HUES64 (cell line): Measurements from ENCODE around the gene DGKD.

ENCODE experiments used
- H3K27ac ChIP-seq: 2 replicates; pipeline ENCODE4 v1.7.0; 2013; ENCODE audit warnings: low read depth, low read length, inconsistent platforms
- H3K27me3 ChIP-seq: 2 replicates; pipeline ENCODE4 v1.6.1; 2013; ENCODE audit warnings: mild to moderate bottlenecking, low read length; ENCODE audit not compliant: insufficient read depth
- H3K36me3 ChIP-seq: 2 replicates; pipeline ENCODE4 v1.6.1; 2013; ENCODE audit warnings: mild to moderate bottlenecking, low read length; ENCODE audit not compliant: insufficient read depth
- H3K4me1 ChIP-seq: 2 replicates; pipeline ENCODE4 v1.6.1; 2013; ENCODE audit warnings: mild to moderate bottlenecking, low read length, moderate library complexity; ENCODE audit not compliant: insufficient read depth
- H3K4me3 ChIP-seq: 2 replicates; pipeline ENCODE4 v1.5.1; 2013; ENCODE audit warnings: mild to moderate bottlenecking, low read length, moderate library complexity
- H3K9ac ChIP-seq: 2 replicates; pipeline ENCODE4 v1.6.1; 2013; ENCODE audit warnings: mild to moderate bottlenecking, low read depth, low read length
- H3K9me3 ChIP-seq: 2 replicates; pipeline ENCODE4 v1.6.1; 2013; ENCODE audit warnings: low read depth, low read length; ENCODE audit not compliant: insufficient read depth
- WGBS: fragments of 150-250, 120-280 bp; methylation state at CpG from one replicate; pipeline ENCODE4 v1.1.7; 2013; ENCODE audit warnings: missing lambda C conversion rate; 5-methylcytosine and 5-hydroxymethylcytosine counted together

The DGKD gene

DNA sequence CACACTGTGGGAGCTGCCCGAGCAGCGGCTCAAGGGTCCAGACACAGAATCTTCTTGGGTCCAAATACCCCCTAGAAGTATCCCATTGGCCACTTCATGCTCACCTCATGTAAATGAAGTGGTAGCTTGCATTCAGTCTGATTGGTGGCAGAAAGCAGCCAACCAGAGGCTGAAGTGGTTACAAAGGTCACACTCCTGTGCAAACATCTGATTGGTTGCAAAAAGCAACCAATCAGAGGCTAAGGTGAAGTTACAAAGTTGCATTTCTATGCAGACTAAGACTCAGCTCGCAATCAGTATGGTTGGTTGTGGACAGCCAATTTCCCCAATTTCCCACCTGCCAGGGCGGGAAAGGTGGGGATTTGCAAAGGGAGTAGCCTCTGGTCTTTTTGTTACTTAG lies 94.3 kb downstream of the DGKD start:
- Histone ChIP-seq H3K36me3 (peaks cover 39% of the 10 kb centered on the region), H3K27ac (no peak overlapping the region), H3K27me3 (no peaks in the 10 kb centered on the region), H3K4me1 (0 out of 2 replicates have a peak, but pooled peaks cover 2% of the 10 kb centered on the region), H3K9ac (no peak overlapping the region), H3K9me3 (no peaks in the 10 kb centered on the region), H3K4me3 (no peak overlapping the region)
- 85% methylated on average over 4 of the region's 4 CpGs for WGBS

DNA sequence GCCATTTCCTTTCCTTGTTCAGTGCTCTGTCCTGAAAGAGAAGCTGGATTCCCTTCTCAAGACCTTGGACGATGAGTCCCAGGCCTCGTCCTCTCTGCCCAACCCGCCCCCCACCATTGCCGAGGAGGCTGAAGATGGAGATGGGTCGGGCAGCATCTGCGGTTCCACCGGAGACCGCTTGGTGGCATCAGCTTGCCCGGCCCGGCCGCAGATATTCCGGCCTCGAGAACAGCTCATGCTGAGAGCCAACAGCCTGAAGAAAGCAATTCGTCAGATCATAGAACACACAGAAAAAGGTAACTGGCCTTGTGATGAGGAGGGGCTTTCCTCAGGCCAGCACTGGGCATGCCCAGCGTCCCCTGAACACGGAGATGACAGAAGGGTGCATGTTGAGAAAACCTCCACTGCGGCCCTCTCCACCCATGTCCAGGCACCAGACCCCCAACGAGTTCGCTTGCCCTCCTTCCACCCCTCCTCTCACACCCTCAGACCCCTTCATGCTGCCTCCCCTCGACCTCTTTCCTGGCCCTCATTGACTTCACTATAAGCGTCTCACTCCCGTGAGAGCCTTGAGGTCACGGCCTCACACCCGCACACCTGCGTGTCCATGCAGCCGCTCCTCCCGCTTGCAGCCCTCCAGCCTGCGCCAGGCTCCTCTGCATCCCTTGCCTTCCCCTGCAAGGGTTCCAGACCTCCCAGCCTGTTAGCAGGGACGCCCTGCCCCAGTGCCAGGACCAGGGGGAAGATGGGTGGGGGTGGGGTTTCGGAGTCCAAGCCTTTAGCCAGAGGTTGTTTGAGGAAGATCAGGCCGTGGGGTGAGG lies 95.0 kb downstream of the DGKD start:
- Histone ChIP-seq H3K4me1 (0 out of 2 replicates have a peak, but pooled peaks cover 2% of the 10 kb centered on the region), H3K4me3 (no peak overlapping the region), H3K9ac (no peak overlapping the region), H3K27me3 (no peaks in the 10 kb centered on the region), H3K36me3 (peaks cover 43% of the 10 kb centered on the region), H3K27ac (no peak overlapping the region), H3K9me3 (no peaks in the 10 kb centered on the region)
- WGBS = 62% methylated on average over 31 of the region's 31 CpGs

DNA sequence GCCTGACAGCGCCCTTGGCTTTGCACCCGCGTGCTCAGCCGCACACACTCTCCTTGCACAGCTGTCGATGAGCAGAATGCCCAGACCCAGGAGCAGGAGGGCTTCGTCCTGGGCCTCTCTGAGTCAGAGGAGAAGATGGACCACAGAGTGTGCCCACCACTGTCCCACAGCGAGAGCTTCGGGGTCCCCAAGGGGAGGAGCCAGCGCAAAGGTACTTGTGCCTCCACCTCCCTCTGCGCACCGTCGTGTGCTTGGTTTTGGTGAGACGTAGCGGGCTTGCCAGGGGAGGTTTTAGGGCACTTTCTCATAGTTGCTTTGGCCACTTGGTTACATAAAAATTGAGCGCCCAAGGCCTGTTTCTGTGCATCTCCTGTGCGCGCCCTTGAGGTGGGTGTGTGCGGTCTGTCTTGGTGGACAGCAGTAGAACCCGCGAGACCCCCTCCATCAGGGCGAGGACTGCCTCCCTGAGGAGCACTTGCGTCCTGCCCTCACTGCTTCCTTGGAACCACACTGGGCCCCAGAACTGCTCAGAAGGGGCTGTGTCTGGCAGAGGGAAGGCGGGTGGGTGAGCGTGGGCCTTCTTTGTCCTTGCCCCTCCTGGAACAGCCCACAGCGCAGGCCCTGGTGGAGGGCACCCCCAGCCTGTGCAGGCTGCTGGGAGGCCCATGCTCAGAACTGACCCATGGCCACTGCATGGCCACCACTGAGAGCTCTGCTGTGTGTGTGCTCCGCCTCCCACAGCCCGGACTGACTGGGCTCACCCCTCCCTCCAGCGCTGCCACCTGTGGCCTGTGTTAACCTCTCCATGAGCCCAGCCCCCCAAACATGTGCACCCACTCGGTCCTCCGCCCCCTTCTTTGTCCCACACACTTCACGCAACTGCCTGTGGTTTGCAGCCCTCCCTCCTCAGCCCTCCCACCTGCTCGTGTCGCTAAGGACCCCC lies 95.9 kb downstream of the DGKD start:
- no peak overlapping the region for H3K4me3 ChIP-seq
- peaks cover 51% of the 10 kb centered on the region for H3K36me3 ChIP-seq
- no peaks in the 10 kb centered on the region for H3K27me3 ChIP-seq
- no peaks in the 10 kb centered on the region for H3K9me3 ChIP-seq
- WGBS = 94% methylated on average over 33 of the region's 33 CpGs
- H3K27ac ChIP-seq = no peak overlapping the region
- H3K4me1 ChIP-seq = 0 out of 2 replicates have a peak, but pooled peaks cover 2% of the 10 kb centered on the region
- no peak overlapping the region for H3K9ac ChIP-seq

DNA sequence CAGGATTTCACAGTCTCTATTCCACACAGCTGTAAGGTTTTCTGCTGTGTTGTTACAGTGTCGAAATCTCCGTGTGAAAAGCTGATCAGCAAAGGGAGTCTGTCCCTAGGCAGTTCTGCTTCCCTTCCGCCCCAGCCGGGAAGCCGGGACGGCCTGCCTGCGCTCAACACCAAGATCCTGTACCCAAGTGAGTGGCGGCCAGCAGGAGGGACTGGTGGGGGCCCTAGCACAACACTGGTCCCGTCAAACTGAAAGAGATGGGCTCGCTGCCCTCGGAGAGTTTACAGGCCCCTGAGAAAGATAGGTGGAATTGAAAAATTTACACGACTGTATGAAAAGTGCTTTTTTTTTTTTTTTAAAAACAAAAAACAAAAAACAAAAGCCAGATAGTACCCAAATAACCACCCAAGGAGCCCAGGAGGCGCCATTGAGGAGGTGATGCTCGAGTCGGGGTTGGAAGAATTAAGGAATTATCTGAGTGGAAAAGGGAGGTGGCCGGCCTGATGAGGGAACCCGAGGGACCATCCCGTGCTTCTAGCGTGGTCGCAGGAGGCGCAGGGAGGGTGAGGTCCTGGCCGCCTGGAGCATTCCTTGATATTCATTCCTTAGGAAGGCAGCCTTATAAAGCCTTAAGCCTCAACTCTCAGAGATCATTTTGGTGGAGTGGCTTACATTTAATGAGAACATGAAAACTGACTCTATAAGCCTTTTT lies 96.7 kb downstream of the DGKD start:
- H3K27ac ChIP-seq = no peak overlapping the region
- H3K27me3 ChIP-seq = no peaks in the 10 kb centered on the region
- 92% methylated on average over 21 of the region's 22 CpGs for WGBS
- H3K4me3 ChIP-seq = no peak overlapping the region
- peaks cover 55% of the 10 kb centered on the region for H3K36me3 ChIP-seq
- H3K9me3 ChIP-seq = no peaks in the 10 kb centered on the region
- no peak overlapping the region for H3K9ac ChIP-seq
- H3K4me1 ChIP-seq = 0 out of 2 replicates have a peak, but pooled peaks cover 2% of the 10 kb centered on the region

DNA sequence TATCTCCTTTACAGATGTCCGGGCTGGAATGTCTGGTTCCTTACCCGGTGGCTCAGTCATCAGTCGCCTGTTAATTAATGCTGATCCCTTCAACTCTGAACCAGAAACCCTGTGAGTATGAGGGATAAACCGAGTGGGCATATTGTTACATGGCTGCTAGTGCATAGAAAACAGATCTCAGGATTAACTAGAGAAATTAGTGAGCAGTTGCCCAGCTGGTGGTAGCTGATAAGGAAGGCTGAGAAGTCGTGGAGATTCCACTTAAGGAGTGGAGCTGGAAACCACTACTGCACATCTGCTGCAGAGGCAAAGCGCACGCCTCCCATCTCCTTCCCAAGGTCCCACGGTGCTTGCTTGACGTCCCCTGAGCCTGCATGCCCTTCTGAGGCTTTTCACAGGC lies 97.7 kb downstream of the DGKD start:
- Histone ChIP-seq H3K9ac (no peak overlapping the region), H3K4me3 (no peak overlapping the region), H3K9me3 (no peaks in the 10 kb centered on the region), H3K27me3 (no peaks in the 10 kb centered on the region), H3K36me3 (peaks cover 52% of the 10 kb centered on the region), H3K4me1 (0 out of 2 replicates have a peak, but pooled peaks cover 2% of the 10 kb centered on the region), H3K27ac (no peak overlapping the region)
- WGBS = 92% methylated on average over 9 of the region's 9 CpGs

DNA sequence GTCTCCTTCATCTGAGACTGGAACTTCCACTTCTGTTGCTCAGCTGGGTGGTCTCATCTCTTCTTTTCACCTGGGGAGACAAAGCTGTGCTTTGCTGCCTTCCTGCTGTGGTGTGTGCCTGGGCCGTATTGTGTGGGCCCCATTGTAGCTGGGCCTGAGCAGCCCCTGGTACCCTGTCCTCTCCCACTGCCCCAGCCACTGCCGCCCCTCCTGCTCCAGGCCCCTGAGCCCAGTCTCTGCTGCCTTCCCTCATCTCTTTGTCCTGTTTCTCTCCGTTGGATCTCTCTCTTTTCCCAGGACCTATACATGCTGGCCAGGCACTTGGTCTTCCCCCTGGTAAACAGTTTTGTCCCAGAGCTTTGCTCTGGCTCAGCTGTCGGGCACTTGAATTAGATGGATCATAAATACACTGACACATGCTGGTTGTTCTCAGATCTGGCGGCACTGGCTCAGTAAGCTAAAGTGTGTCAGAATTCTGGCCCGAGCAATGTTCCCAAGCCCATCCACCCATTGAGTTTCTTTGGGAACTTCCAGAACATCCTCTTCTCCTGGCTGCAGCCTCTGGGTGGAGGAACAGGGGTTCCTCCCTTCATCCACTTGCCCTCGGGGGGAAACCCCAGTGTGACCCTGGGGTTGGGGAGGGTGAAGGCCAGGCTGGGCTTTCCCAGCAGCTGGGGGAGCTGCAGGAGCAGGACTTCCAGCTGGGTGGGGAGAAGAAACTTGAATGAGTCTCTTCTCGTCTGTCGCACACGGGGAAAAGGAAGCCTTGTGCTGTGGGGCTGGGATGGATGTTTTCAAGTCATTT lies 99.0 kb downstream of the DGKD start:
- Histone ChIP-seq H3K36me3 (peaks cover 52% of the 10 kb centered on the region), H3K4me3 (no peak overlapping the region), H3K4me1 (0 out of 2 replicates have a peak, but pooled peaks cover 2% of the 10 kb centered on the region), H3K9me3 (no peaks in the 10 kb centered on the region), H3K9ac (no peak overlapping the region), H3K27ac (no peak overlapping the region), H3K27me3 (no peaks in the 10 kb centered on the region)
- WGBS = 93% methylated on average over 10 of the region's 10 CpGs

DNA sequence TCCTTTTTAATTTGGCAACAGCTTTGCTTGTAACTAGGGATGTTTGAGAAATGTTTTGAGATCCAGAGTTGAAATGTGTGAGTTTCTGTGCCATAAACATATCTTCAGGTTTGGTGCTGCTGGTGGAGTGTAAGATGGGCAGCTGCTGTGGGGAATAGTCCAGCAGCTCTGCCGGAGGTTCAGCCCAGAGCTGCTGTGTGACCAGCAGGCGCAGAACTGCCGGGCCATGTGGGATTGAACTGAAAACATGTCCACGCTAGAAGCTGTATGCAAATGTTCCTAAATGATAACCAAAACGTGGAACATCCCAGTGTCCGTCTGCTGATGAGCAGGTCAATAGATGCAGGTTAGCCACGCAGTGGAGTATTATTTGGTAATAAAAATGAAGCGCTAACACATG lies 99.6 kb downstream of the DGKD start:
- H3K36me3 ChIP-seq = peaks cover 52% of the 10 kb centered on the region
- 96% methylated on average over 8 of the region's 8 CpGs for WGBS

DNA sequence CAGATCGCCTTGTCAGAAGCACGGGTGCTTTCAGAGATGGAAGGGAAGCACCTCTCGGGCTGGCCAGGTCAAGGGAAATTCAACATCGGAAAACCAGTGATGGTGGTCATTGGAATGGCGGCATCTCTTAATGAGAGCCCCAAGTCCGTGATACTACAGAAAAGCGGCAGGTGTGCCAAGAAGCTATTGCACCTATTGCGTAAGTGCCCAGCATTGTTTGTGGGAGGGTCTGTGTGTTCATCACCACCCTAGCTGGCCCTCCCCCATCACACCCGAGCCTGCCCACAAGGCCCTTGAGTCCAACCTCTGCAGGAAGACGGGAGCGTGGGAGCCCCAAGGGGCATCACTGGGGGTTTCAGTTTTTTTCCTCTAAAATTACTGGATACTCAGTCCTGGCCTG lies 100.7 kb downstream of the DGKD start:
- H3K36me3 ChIP-seq = peaks cover 50% of the 10 kb centered on the region

More for the DNA sequence above, 99.6 kb downstream of the DGKD start:
- no peak overlapping the region for H3K9ac ChIP-seq
- H3K27ac ChIP-seq = no peak overlapping the region
- no peak overlapping the region for H3K4me3 ChIP-seq
- no peaks in the 10 kb centered on the region for H3K9me3 ChIP-seq
- H3K4me1 ChIP-seq = 0 out of 2 replicates have a peak, but pooled peaks cover under 1% of the 10 kb centered on the region
- no peaks in the 10 kb centered on the region for H3K27me3 ChIP-seq

DNA sequence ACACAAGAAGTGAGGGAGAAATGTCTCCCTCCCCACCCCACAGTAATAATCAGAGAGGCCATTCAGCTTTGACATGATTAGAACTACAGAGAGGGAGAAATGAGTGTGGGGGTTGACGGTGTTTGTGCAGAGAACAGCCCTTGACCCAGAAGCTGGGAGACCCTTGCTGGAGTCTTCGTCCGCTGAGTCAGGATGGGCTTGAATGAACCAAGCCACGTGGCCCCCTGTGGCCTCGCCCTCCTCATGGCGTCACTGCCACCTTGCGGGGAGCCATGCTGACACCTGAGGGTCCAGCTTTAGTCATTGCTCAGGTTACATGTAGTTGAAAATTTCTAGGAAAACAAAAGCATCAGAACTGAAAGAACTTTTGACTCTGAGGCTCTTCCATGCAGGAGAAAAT lies 101.2 kb downstream of the DGKD start:
- Histone ChIP-seq H3K9me3 (no peaks in the 10 kb centered on the region), H3K4me1 (no peaks in the 10 kb centered on the region), H3K36me3 (peaks cover 50% of the 10 kb centered on the region), H3K27me3 (no peaks in the 10 kb centered on the region), H3K9ac (no peak overlapping the region), H3K4me3 (no peak overlapping the region), H3K27ac (no peak overlapping the region)
- 96% methylated on average over 7 of the region's 7 CpGs for WGBS

More for the DNA sequence above, 100.7 kb downstream of the DGKD start:
- H3K9ac ChIP-seq = no peak overlapping the region
- no peak overlapping the region for H3K4me3 ChIP-seq
- 97% methylated on average over 11 of the region's 11 CpGs for WGBS
- no peaks in the 10 kb centered on the region for H3K4me1 ChIP-seq
- no peak overlapping the region for H3K27ac ChIP-seq
- no peaks in the 10 kb centered on the region for H3K9me3 ChIP-seq
- no peaks in the 10 kb centered on the region for H3K27me3 ChIP-seq

DNA sequence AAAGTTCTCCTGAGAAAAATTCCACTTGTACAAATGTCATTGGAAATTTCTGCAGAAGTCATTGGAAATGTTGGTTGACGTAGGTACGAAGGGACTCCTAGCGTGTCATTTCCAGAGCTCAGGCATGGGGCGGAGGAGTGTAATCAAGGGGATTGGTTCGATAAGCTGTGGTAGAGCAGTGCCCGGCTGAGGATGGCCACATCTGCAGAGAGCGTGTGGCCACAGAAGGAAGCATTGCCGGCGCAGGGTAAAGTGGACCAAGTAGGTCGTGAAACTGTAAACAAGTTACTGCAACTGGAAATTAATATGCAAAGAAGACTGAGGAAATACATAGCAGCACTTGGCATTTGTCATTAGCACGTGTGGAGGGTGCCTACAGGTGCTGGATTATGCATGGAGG lies 101.8 kb downstream of the DGKD start:
- 95% methylated on average over 11 of the region's 11 CpGs for WGBS
- H3K36me3 ChIP-seq = peaks cover 45% of the 10 kb centered on the region

More for the DNA sequence above, 101.8 kb downstream of the DGKD start:
- Histone ChIP-seq H3K27me3 (no peaks in the 10 kb centered on the region), H3K9ac (no peak overlapping the region), H3K9me3 (no peaks in the 10 kb centered on the region), H3K27ac (no peak overlapping the region), H3K4me3 (no peak overlapping the region), H3K4me1 (no peaks in the 10 kb centered on the region)
